K562 (cell line): ENCODE data around the gene PEX3. TPM values are rescaled to one million over a fixed set of nuclear protein-coding genes. Genes with fewer than 3 reads are reported as not detected.
A peak's percentile ranks its signal among the peaks of the same experiment; 100 is the strongest.

ENCODE experiments used
- C11orf30 ChIP-seq: fragments of 450-650 bp; IDR thresholded peaks from 2 replicates; pipeline ENCODE4 v1.6.1; 2016; ENCODE audit warnings: low read depth, mild to moderate bottlenecking
- CC2D1A ChIP-seq: fragments of 450-650 bp; IDR thresholded peaks from 2 replicates; pipeline ENCODE4 v1.6.1; 2017; ENCODE audit warnings: mild to moderate bottlenecking
- DMBX1 ChIP-seq: fragments of 250-450 bp; sonication (Bioruptor Pico); IDR thresholded peaks from 2 replicates; pipeline ENCODE4 v1.8.0; 2022; ENCODE audit warnings: inconsistent platforms, mild to moderate bottlenecking, moderate library complexity, borderline replicate concordance
- E2F1 ChIP-seq: sonication (generic); formaldehyde crosslinking; IDR thresholded peaks from 2 replicates; pipeline ENCODE4 v1.8.1; 2023; ENCODE audit warnings: mild to moderate bottlenecking, missing genetic modification reagents, moderate library complexity
- FOXJ3 ChIP-seq: sonication (generic); formaldehyde crosslinking; IDR thresholded peaks from 2 replicates; pipeline ENCODE4 v1.4.0; 2020; ENCODE audit warnings: mild to moderate bottlenecking, missing genetic modification reagents
- HCFC1 ChIP-seq: IDR thresholded peaks from 2 replicates; pipeline ENCODE4 v1.6.1; 2012; ENCODE audit warnings: low read depth, low read length, improper control_type of control experiment
- HNRNPLL ChIP-seq: fragments of 200-400 bp; formaldehyde crosslinking; IDR thresholded peaks from 2 replicates; pipeline ENCODE4 v1.6.1; 2017; ENCODE audit warnings: low read length, low read depth, mild to moderate bottlenecking; ENCODE audit not compliant: poor library complexity, severe bottlenecking
- KDM1A ChIP-seq, 2 experiments: fragments of 450-650 bp; IDR thresholded peaks; 2 replicates each; pipeline ENCODE4 v1.6.1; 2016; ENCODE audit warnings: mild to moderate bottlenecking in 2 of 2
- MNT ChIP-seq, 2 experiments: fragments of 450-650 bp; conservative IDR thresholded peaks; 2 replicates each; pipeline ENCODE4 v1.6.1; 2017; ENCODE audit warnings: mild to moderate bottlenecking in 2 of 2, moderate library complexity in 2 of 2
- SMAD4 ChIP-seq: fragments of 250-450 bp; sonication (Bioruptor Pico); conservative IDR thresholded peaks from 2 replicates; pipeline ENCODE4 v1.8.0; 2021; ENCODE audit warnings: inconsistent platforms, mild to moderate bottlenecking, moderate library complexity
- SRF ChIP-seq, 2 experiments: fragments of 250-450, 450-650 bp in 1 of 2; sonication (Bioruptor Pico) in 1 of 2; sonication (generic) in 1 of 2; formaldehyde crosslinking; IDR thresholded peaks; 2 replicates each; pipeline versions ENCODE4 v1.5.0 to v1.5.1; 2020 to 2022; ENCODE audit warnings: mild to moderate bottlenecking in 1 of 2, missing genetic modification reagents in 1 of 2
- SRSF7 ChIP-seq: fragments of 200-400 bp; formaldehyde crosslinking; optimal IDR thresholded peaks from 2 replicates; pipeline ENCODE3; 2017; ENCODE audit warnings: mild to moderate bottlenecking, low read depth, low read length
- STAT6 ChIP-seq: sonication (generic); formaldehyde crosslinking; IDR thresholded peaks from 2 replicates; pipeline ENCODE4 v1.8.1; 2023; ENCODE audit warnings: mild to moderate bottlenecking, missing genetic modification reagents
- TBL1XR1 ChIP-seq, 2 experiments: IDR thresholded peaks; 2 replicates each; pipeline ENCODE4 v1.6.1; 2012; ENCODE audit warnings: improper control_type of control experiment in 2 of 2, low read length in 2 of 2, mild to moderate bottlenecking in 1 of 2
- TBP ChIP-seq: optimal IDR thresholded peaks from 2 replicates; pipeline ENCODE3; 2011; ENCODE audit warnings: low read depth, low read length, improper control_type of control experiment
- TRIM24 ChIP-seq, 2 experiments: fragments of 450-650 bp; IDR thresholded peaks; 2 replicates each; pipeline ENCODE4 v1.6.1; 2016
- TSC22D4 ChIP-seq: fragments of 450-650 bp; IDR thresholded peaks from 2 replicates; pipeline ENCODE4 v1.6.1; 2016; ENCODE audit warnings: missing genetic modification characterization, missing biosample characterization, control low read depth
- USF2 ChIP-seq: sonication (generic); formaldehyde crosslinking; IDR thresholded peaks from 2 replicates; pipeline ENCODE4 v1.5.0; 2020; ENCODE audit warnings: missing genetic modification reagents
- ZBTB17 ChIP-seq: fragments of 450-650 bp; formaldehyde crosslinking; IDR thresholded peaks from 2 replicates; pipeline ENCODE4 v1.4.0; 2020; ENCODE audit warnings: mild to moderate bottlenecking
- ZFP30 ChIP-seq: fragments of 250-450 bp; sonication (Bioruptor Pico); IDR thresholded peaks from 2 replicates; pipeline ENCODE4 v1.8.0; 2022; ENCODE audit warnings: moderate library complexity, mild to moderate bottlenecking, inconsistent platforms, borderline replicate concordance
- ZNF184 ChIP-seq: sonication (generic); formaldehyde crosslinking; IDR thresholded peaks from 2 replicates; pipeline ENCODE4 v1.5.0; 2020; ENCODE audit warnings: missing genetic modification reagents
- ZNF3 ChIP-seq: fragments of 250-450 bp; sonication (Bioruptor Pico); IDR thresholded peaks from 2 replicates; pipeline ENCODE4 v1.5.0; 2021; ENCODE audit warnings: mild to moderate bottlenecking, moderate library complexity
- ZNF431 ChIP-seq: sonication (generic); formaldehyde crosslinking; IDR thresholded peaks from 2 replicates; pipeline ENCODE4 v1.8.0; 2022; ENCODE audit warnings: mild to moderate bottlenecking, missing genetic modification reagents
- ZNF696 ChIP-seq: fragments of 250-450 bp; sonication (Bioruptor Pico); conservative IDR thresholded peaks from 2 replicates; pipeline ENCODE4 v1.4.0; 2020; ENCODE audit warnings: mild to moderate bottlenecking, moderate library complexity
- polyA plus RNA-seq, 8 experiments: library from polyadenylated mRNA; depleted of rRNA in 4 of 8; stranded (reverse) in 5 of 8; unstranded in 3 of 8; fragments of >200 nt; fragmentation: Nextera tagmentation in 2 of 8; fragmentation: Illumina TruSeq in 1 of 8; extraction: Ambion mirVana in 2 of 8; extraction: Trizol in 1 of 8; gene quantifications; 2 replicates each; pipeline versions ENCODE4 v1.2.1 to v1.2.3, GENCODE V29; 2011 to 2014; ENCODE audit warnings: inconsistent platforms in 1 of 8, missing spikeins in 1 of 8
- total RNA-seq, 7 experiments: library from RNA; depleted of rRNA in 6 of 7; stranded (reverse); fragments of >200 nt in 6 of 7; fragmentation: Illumina TruSeq in 2 of 7; extraction: Trizol in 2 of 7; gene quantifications; 2 replicates each; pipeline versions ENCODE4 v1.2.1 to v1.2.3, GENCODE V29; 2011 to 2021; ENCODE audit warnings: low replicate concordance in 1 of 7

The PEX3 gene
- total and polyA plus RNA-seq, 9 of the 15 experiments (the other 6 are each of a cell fraction or from before 2014, with no cell fraction given) = 17.3 to 69.6 (median 32.7) TPM

GRCh38 chr6:143449714-143450452, 722 bp upstream of the PEX3 start (continued):
- peak; percentile 87 for TF ChIP-seq TBP
- no peak for TF ChIP-seq DMBX1 (CRISPR knock-in tag)
- TF ChIP-seq CC2D1A = no peak
- TF ChIP-seq HCFC1 = no peak
- TF ChIP-seq ZNF3 (CRISPR knock-in tag) = no peak
- TF ChIP-seq TRIM24 (IDR thresholded peaks at IDR 0.05) = no peak
- no peak for TF ChIP-seq FOXJ3 (CRISPR knock-in tag)
- TF ChIP-seq USF2 (CRISPR knock-in tag) = peak; percentile 48
- no peak for TF ChIP-seq ZNF696
- TF ChIP-seq SMAD4 = no peak
- TF ChIP-seq SRF (CRISPR knock-in tag; IDR thresholded peaks at IDR 0.05) = peak in 1 of 2 experiments; percentile 33; a peak in 1 of 4 replicates
- no peak for TF ChIP-seq ZBTB17
- TF ChIP-seq ZNF431 (CRISPR knock-in tag) = no peak; the same call in 1 of the 2 replicates
- no peak for TF ChIP-seq STAT6
- TF ChIP-seq MNT (conservative IDR thresholded peaks at IDR 0.05) = peak in 1 of 2 experiments; percentile 63; a peak in 1 of 4 replicates
- TF ChIP-seq SRSF7 = no peak
- TF ChIP-seq TBL1XR1 (IDR thresholded peaks at IDR 0.05; ENCODE audit: low read length in 2 of 2) = no peak; a peak in 1 of 4 replicates
- TF ChIP-seq E2F1 (CRISPR knock-in tag) = no peak
- TF ChIP-seq TSC22D4 (tag) = no peak
- no peak for TF ChIP-seq C11orf30
- TF ChIP-seq HNRNPLL = no peak
- TF ChIP-seq ZFP30 (CRISPR knock-in tag) = no peak
- TF ChIP-seq ZNF184 (CRISPR knock-in tag) = no peak
- no peak for TF ChIP-seq KDM1A (IDR thresholded peaks at IDR 0.05)
